SIG-M5 treated with dmso at 0.1 percent for 504 hours (cell line): Measurements from ENCODE around the gene GRK3.
"Not testable (repeated sequence)": the region's sequence is repeated elsewhere in the genome, so short reads cannot be mapped to it uniquely, and the experiment has no call there.

Experiments used
- DNase-seq: peaks from one replicate; lab custom pipeline; 2025; ENCODE audit not compliant: unreplicated experiment; lab: John Stamatoyannopoulos, UW

The GRK3 gene

GRCh38 chr22:25564320-25564978 is at the start of gene GRK3:
GRK3 (plus strand) TSS chr22:25564675; CDS start chr22:25565041, 366 bp downstream.
- peak; percentile 58 for DNase-seq

GRCh38 chr22:25518000-25518663 is 46.3 kb upstream of the GRK3 start:
- DNase-seq = no peak

- no peak for DNase-seq
Measured at GRCh38 chr22:25525376-25525775, 39.1 kb upstream of the GRK3 start.

- not testable (repeated sequence) for DNase-seq
Measured at GRCh38 chr22:25525804-25526584, 38.5 kb upstream of the GRK3 start.

- DNase-seq = not testable (repeated sequence)
Measured at GRCh38 chr22:25527016-25527415, 37.5 kb upstream of the GRK3 start.

GRCh38 chr22:25528068-25528467 is 36.4 kb upstream of the GRK3 start:
- not testable (repeated sequence) for DNase-seq

GRCh38 chr22:25529059-25529458 is 35.4 kb upstream of the GRK3 start:
- not testable (repeated sequence) for DNase-seq

GRCh38 chr22:25529541-25530137 is 34.8 kb upstream of the GRK3 start:
- DNase-seq = not testable (repeated sequence)

GRCh38 chr22:25531677-25532076 is 32.8 kb upstream of the GRK3 start:
- not testable (repeated sequence) for DNase-seq

- DNase-seq = no peak
Measured at GRCh38 chr22:25534724-25535123, 29.8 kb upstream of the GRK3 start.

GRCh38 chr22:25536589-25536988 is 27.9 kb upstream of the GRK3 start:
- DNase-seq = no peak

- DNase-seq = no peak
Measured at GRCh38 chr22:25540166-25540907, 24.1 kb upstream of the GRK3 start.

GRCh38 chr22:25540908-25541660 is 23.4 kb upstream of the GRK3 start:
- DNase-seq = no peak

- DNase-seq = no peak
Measured at GRCh38 chr22:25542191-25542590, 22.3 kb upstream of the GRK3 start.

- DNase-seq = no peak
Measured at GRCh38 chr22:25542720-25543402, 21.6 kb upstream of the GRK3 start.

GRCh38 chr22:25545146-25545545 is 19.3 kb upstream of the GRK3 start:
- DNase-seq = no peak

- no peak for DNase-seq
Measured at GRCh38 chr22:25545672-25546071, 18.8 kb upstream of the GRK3 start.

- DNase-seq = no peak
Measured at GRCh38 chr22:25546242-25546641, 18.2 kb upstream of the GRK3 start.

- peak; percentile 73 for DNase-seq
Measured at GRCh38 chr22:25546751-25547150, 17.7 kb upstream of the GRK3 start.
